HL-60/S4 treated with phorbol 12-myristate 13-acetate at 8.2 ng/mL for 4 days and 3 days (cell line): ENCODE data around the gene EML6.

ENCODE experiments used
- in situ Hi-C: fragments of 300-500 bp; cut with MboI; formaldehyde crosslinking; loops from 2 replicates; pipeline ENCODE4 v1.15.0; 2022; ENCODE audit warnings: low sequenced_read_pairs

Gene EML6

GRCh38 chr2:54939446-54940118, 216.1 kb downstream of the EML6 start:
- in situ Hi-C loops, result no loop called here

GRCh38 chr2:54940723-54941122, 217.3 kb downstream of the EML6 start:
- in situ Hi-C loops, result no loop called here

GRCh38 chr2:54941248-54941984, 218.0 kb downstream of the EML6 start:
- in situ Hi-C loops, result no loop called here

- in situ Hi-C loops, result no loop called here
Measured at GRCh38 chr2:54942373-54942772, 218.9 kb downstream of the EML6 start.

- in situ Hi-C loops, result no loop called here
Measured at GRCh38 chr2:54944724-54945326, 221.4 kb downstream of the EML6 start.

GRCh38 chr2:54945391-54946219, 222.1 kb downstream of the EML6 start:
- in situ Hi-C loops, result no loop called here

GRCh38 chr2:54946220-54946805, 222.9 kb downstream of the EML6 start:
- in situ Hi-C loops, result no loop called here

- in situ Hi-C loops, result no loop called here
Measured at GRCh38 chr2:54947136-54947535, 223.7 kb downstream of the EML6 start.

- in situ Hi-C loops, result no loop called here
Measured at GRCh38 chr2:54947646-54948045, 224.2 kb downstream of the EML6 start.

- in situ Hi-C loops, result no loop called here
Measured at GRCh38 chr2:54948120-54948519, 224.7 kb downstream of the EML6 start.

GRCh38 chr2:54949431-54949830, 226.0 kb downstream of the EML6 start:
- in situ Hi-C loops, result no loop called here

- in situ Hi-C loops, result no loop called here
Measured at GRCh38 chr2:54950811-54951210, 227.3 kb downstream of the EML6 start.

GRCh38 chr2:54952425-54952824, 229.0 kb downstream of the EML6 start:
- in situ Hi-C loops, result no loop called here

GRCh38 chr2:54952978-54953456, 229.6 kb downstream of the EML6 start:
- in situ Hi-C loops, result no loop called here

GRCh38 chr2:54954158-54954557, 230.7 kb downstream of the EML6 start:
- in situ Hi-C loops, result no loop called here

GRCh38 chr2:54954705-54955357, 231.4 kb downstream of the EML6 start:
- in situ Hi-C loops, result no loop called here

GRCh38 chr2:54955358-54956110, 232.1 kb downstream of the EML6 start:
- in situ Hi-C loops, result no loop called here

- in situ Hi-C loops, result no loop called here
Measured at GRCh38 chr2:54956111-54956627, 232.7 kb downstream of the EML6 start.

GRCh38 chr2:54957321-54957999, 234.0 kb downstream of the EML6 start:
- in situ Hi-C loops, result no loop called here
